ENCODE measurements around the gene RUVBL2.
A peak's percentile ranks its signal among the peaks of the same experiment; 100 is the strongest.

The RUVBL2 gene

DNA sequence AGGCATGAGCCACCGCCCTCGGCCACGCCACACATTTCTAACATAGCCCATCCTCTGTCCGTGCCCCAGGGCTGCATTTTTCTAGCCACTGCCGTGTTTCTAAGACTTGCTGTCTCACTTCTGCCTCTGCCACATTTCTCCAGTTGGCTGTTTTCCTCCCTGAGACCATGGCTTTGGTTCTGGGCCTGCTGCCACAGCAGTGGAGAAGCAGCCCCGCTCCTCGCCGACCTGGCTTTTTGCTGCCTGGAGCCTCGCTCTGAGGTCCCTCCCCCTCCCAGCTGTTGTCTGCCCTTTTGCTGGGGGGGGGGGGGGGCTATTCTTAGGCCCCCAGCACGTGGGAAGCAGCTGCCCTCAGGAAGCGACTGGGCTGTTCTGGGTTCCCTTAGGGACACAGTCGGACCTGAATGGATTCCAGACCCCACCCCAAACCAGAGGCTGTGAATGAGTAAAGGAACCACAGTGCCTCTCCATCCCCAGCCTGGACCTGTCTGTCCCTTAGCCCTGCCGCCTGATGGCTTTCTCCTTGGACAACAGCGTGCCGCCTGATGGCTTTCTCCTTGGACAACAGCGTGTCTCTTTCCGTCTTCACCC is 3.9 kb upstream of the RUVBL2 start:
- DNase-seq, result no peak

DNA sequence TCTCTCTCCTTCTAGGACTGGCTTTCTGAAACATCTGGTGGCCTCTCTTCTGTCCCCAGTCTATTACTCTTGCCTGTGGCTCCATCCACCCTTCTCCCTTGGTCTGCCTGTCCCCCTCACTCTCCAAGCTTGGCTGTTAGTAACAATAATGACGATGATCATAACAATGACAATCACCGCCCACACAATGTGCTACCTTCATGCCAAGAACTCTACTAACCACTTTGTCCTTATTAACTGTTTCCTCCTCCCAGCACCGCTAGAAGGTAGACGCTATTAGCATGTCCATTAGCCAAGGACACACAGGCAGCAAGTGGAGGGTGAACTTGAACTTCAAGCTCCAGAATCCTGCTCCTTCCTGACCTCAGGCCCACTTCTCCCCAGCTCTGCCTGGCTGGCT is 3.3 kb upstream of the RUVBL2 start:
- no peak for DNase-seq

DNA sequence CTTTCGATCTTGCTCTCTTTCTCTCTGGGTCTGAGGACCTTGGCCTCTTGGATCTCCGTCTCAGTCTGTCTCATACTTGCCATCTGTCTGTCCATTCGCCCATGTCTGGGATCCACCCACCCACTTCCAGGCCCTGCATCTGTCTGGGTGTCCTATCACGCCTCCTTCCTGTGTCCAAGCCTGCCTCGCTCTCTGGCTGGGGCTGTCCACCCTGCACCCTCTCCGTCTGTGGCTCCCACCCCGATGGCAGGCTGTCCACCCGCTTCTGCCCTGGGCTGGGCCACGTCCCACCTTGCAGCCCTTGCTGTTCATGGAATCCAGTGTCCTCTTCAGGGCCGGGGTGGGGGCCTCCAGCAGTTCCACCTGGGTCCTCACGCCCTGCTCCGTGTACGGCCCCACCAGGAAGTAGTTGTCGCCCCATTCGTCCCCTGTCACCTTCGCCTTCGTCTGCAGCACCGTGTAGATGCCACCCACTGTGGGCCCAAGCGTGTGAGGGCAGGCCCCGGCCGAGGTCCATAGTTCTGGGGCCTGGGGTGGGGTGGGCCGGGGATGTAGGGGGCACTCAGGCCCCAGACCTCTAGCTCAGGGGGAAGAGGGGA is 2.6 kb upstream of the RUVBL2 start:
- DNase-seq, result no peak

DNA sequence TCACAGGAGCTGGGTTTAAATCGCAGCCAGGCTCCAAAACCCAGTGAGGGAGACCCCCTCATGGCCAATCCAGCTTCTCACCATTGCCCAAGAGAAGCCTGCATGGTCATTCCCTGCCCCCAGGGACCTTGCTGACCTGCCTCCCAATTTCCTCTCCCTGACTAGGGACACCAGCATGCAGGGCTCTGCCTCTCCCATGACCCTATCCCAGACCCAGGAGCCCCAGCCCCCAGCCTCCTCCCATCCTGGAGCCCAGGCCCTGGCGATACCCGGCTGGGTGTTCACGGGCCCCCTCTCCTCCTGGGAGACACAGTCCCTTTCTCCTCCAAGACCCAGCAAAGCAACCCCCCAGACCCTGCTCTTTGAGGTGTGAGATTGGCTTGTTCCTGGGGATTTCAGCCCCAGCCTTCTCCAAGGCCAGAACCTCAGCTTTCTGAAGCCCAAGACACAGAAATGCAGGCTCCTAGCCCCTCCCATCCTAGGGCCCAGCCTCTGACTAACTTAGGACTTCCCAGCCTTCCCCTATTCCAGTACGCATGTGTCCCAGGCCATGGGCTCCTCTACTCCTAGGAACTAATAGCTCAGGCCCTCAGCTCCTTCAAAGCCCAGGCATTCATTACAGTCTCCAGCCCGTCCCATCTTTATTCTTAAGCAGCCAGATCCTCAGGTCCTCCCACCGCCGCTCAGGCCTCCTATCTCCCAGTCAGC is 1.7 kb upstream of the RUVBL2 start:
- no peak for DNase-seq

DNA sequence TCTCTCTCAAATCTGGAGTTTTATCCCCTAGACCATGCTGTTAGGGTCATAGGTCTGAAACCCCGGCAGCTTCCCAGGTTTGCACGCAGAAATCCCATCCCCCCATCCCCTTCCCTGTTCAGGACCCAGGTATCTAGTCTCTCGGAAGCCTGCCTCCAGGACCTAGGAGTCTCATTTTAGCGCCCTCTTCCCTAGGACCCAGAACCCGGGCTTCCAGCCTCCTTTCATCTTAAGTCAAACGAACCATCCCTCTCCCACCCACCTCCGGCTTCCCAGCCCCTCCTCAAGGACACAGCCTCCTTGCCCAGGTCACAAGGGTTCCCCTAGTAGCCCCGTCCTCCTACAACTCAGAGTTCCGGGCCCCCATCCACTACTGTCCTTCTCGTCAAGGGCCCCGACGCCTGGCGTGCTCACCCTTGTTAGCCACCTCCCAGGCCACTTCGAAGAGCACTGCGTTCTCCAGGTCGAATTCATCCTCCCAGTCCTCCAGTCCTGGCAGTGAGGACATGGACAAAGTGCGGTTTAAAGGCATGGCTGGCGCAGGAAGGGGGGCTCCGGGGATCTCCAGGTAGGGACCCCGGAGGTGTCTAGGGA is 1.0 kb upstream of the RUVBL2 start:
- DNase-seq, result peak; percentile 11

DNA sequence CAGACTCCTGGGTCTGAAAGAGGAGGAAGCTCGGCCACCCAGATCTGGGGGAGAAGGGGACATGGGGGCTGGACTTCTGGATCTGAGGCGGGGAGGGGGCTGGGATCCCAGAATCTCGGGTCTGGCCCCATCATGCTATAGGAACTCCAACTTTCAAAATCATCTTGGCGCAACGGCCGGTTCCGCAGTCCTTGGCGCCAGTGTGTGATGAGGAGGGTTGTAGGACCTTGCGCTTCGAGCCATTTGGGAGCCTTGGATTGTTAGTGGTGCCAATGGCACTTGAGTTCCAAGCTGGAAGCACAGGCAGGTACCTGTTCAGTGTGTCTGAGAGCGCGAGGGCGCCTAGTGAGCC is 324 bp downstream of the RUVBL2 start:
- no peak for DNase-seq

DNA sequence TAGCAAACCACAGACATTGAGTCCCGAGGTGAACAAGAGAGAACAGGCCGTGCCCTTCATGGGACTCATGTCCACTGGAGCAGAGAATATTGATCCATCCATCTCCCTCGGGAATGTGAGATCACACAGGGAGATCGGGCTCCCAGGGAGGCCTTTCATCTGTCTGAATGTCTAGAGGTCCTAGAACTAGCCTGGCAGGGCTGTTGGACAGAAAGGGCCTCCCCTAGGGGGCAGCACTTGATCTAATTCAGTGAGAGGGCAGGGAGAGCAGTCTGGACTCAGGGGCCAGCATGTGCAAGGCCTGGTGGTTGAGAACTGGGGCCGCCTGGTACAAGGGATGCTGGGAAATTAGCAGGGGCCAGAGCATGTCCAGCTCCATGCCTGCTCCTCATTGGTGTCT is 4.3 kb downstream of the RUVBL2 start:
- DNase-seq, result peak; percentile 34

DNA sequence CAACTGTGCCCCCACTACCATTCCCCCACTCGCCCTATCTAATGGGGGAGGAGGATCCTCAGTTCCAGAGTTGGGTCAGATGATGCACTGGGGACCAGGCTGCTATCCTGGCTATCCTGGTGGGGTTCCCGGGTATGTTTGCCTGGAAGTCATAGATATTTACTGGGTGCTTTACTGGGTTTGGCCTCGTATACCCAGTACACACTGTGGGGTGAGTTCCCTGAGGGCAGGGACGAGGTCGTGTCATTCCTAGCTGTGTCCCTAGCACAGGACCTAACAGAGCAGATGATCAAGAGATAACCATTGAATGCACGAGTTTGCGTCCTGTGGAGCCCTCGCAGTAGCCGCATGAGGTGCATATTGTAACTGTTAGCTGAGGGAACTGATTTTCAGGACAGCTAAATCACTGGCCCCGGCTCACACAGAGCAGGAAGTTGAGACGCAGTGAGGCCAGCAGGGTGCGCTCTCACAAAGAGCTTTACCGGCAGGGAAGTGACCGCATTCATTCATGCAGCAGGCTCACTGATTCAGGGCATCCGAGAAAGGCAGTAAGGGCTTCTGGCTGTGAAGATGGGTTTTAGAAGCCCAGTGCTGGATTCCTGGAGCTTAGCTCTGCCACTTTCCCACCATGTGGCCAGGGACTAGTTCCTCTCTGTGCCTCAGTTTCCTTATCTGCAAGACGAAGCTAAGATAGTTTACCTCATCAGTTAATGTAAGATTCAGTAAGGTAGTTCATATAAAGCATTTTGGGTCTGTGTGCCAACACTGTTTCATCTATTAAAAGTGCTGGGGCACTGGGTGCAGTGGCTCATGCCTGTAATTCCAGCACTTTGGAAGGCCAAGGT is 6.0 kb downstream of the RUVBL2 start:
- DNase-seq, result peak; percentile 60

DNA sequence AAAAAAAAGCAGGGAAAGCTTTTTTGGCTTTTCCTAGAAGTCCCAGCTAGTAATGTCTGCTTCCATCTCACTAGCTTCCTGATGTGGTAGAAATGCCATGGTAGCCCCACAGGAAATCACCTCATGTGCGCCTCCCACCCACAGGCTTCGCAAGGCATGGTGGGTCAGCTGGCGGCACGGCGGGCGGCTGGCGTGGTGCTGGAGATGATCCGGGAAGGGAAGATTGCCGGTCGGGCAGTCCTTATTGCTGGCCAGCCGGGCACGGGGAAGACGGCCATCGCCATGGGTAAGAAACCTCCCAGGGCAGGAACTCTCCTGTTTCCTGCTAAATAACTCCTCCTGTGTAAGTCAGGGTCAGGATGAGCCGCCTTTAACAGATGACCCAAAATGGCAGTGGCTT is 10.4 kb downstream of the RUVBL2 start:
- no peak for DNase-seq

DNA sequence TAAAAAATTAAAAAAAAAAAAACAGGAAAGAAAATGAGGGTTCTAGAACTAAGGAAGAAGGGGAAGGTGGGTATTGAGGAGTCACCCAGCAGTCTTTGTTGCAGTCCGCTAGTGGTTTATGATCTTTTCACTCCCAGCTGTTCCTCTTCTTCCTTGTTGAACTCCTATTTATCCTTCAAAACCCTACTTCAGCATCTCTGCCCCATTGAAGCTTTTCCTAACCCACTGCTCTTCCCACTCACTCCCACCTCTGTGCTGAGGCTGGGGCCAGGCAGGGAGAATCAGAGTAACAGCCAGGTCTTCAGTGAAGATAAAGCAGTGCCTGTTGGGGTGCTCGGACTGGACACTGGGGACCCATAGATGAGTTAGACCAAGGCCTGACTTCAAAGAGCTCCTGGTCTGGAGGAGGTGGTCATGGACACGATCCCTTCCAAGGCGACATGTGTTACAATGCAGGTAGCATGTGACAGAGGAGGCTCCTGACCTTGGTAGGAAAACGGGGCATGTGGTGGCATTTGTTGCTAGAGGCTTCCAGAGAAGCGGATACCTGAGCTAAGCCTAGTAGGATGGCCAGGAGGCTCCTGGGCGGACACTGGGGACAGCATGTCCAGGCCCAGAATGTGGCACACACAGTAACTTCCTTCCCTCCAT is 11.4 kb downstream of the RUVBL2 start:
- DNase-seq, result no peak

DNA sequence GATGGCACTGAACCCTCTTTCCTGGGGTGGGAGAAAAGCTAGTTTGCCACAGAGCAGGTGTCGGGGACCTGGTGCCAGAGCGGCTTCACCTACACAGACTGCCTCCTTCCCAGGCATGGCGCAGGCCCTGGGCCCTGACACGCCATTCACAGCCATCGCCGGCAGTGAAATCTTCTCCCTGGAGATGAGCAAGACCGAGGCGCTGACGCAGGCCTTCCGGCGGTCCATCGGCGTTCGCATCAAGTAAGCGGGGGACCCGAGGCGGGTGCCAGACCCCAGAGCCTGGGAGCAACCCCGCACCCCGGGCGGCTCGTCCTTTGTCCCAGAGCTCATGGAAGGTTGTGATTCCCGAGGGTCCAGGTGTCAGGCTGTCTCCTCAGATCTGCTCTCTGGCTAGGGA is 13.2 kb downstream of the RUVBL2 start:
- no peak for DNase-seq

DNA sequence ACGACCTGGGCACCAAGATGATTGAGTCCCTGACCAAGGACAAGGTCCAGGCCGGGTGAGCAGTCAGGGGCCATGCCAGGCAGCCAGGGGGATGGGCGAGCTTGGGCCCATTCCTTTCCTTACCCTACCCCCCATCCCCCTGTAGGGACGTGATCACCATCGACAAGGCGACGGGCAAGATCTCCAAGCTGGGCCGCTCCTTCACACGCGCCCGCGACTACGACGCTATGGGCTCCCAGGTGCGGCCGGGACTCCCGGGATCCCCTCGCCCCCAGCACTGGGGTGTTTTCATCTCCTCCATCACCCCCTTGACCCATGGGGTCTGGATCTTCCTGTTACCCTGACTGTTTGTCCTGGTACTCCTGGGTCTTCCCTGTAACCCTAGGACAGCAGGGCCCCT is 16.1 kb downstream of the RUVBL2 start:
- DNase-seq, result no peak

DNA sequence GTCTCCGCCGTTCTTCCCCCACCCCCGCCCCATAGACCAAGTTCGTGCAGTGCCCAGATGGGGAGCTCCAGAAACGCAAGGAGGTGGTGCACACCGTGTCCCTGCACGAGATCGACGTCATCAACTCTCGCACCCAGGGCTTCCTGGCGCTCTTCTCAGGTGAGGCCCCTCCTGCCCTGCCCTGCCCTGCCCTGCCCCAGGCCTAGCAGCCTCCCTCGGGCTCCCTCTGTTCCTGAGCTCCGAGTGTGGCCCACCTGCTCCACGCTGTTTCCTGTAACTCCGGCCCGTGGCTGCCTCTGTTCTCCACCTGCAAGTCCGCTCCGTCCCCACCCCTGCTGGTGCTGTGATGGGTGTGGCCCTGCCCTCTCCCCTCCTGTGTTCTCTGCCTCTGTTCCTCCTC is 16.8 kb downstream of the RUVBL2 start:
- no peak for DNase-seq

DNA sequence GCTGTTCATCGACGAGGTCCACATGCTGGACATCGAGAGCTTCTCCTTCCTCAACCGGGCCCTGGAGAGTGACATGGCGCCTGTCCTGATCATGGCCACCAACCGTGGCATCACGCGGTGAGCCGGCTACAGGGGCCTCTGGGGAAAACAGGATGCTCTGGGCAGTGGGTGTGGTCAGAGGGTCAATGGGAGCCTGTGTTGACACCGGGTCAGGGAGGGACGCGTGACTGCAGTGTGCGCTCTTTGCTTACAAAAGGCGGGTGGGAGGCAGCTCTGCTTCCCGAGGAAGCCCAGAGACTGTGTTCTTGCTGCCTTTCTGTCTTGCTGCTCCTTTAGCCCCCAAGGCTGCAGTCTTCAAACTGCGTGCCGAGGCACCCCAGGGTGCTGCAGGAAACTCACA is 17.5 kb downstream of the RUVBL2 start:
- no peak for DNase-seq

DNA sequence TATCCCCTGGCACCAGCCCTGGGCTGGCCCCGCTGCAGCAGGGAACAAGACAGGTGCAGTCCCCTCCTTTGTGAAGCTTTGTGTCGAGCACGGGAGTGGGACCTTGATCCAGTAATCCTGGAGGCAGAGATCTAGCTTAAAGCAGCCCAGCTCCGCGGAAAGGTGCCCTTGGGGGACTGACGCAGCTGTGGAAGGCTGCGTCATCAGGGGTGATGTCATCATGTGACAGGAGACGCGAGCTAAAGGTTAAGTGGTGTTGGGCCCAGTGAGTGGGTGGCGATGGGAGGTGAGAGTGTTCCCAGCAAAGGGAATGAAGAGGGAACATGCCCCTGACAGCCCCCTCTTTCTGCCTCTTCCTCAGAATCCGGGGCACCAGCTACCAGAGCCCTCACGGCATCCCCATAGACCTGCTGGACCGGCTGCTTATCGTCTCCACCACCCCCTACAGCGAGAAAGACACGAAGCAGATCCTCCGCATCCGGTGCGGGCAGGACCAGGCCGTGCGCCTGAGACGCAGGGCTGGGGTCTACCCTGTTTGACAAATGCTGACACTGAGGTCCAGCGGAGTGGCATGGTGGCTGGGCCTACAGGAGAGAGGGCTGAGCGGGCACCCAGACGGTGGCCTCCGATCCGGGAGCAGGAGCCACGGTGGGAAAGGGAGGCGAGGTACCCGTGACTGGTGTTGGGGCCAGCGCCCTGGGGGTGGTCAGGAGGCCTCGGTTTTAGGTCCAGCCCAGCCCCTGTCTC is 20.6 kb downstream of the RUVBL2 start:
- no peak for DNase-seq

DNA sequence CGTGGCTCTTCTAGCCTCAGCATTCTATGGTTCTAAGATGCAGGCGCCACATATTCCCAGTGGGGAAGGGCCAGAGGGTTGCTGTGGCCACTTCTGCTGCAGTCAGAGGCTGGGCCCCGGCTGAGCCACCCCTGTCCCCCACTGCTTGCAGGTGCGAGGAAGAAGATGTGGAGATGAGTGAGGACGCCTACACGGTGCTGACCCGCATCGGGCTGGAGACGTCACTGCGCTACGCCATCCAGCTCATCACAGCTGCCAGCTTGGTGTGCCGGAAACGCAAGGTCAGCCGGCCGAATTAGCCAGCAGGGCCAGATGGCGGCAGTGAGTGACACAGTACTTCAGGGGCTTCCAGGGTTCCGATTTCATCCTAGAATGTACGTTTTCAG is 21.2 kb downstream of the RUVBL2 start:
- DNase-seq, result no peak

DNA sequence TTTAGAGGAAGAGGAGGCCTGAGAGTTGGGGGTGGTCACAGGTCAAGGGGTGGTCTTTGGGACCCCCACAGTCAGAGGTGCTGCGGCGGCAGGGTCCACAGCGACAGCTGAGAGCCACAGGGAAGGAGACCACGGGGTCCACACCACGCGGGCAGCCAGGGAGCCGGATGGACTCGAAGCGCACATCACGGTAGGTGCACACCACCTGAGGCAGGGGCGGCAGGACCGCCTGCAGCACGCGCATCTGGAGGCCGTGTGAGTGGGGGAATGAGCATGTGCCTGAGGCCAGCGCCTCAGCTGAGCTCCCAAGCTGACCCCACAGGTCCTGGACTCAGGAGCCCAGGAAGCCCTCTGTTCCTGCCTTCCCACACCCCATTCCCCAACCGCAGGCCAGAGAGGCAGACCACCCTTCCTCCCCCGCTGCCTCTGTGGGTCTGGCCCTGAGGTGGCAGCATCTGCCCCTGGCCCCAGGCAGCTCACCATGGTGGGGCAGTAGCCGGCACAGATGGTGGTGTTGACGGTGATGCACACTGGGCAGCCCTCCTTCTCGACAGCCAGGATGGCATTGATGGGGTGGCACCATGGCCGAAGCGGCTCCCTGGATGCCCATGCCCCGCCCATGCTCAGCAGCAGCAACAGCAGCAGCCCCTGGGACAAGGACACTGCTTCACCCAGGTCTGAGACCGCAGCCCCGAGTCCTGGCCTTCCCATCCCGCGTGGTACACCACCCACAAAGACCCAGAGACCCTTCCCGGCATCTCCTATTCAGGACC is 22.6 kb downstream of the RUVBL2 start:
- no peak for DNase-seq

DNA sequence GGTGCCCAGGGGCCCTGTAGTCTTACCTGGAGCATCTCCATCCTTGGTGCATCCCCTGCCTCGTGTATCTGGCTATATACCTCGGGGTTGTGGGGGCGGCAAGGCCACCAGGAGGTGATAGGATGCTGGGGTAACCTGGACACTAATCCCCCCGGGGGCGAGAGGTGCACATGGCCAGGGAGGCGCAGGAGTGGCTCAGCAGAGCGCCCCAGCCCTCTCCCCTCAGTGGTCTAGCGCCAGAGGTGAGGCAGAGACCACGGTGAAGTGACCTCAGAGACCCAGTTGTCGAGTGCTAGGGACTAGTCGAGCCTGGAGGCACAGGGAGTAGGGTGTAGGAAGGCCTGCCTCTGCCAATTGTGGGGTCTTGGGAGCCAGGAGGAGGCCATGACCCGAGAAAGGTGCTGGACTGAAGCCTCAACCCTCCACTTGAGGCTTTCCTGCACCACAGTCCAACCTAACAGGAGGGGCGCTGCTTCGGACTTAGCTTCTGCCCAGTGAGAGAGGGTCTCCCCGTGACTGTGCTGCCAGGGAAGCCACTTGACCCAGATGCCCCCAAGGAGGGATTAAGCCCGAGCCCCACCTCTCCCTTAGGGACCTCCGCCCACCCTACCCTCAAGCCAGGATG is 23.5 kb downstream of the RUVBL2 start, which contains the start of gene LHB:
Gene LHB (minus strand): TSS at position 51 of the 625 bp plus-strand sequence. CDS start 10 bp downstream, at position 41.
- no peak for DNase-seq

DNA sequence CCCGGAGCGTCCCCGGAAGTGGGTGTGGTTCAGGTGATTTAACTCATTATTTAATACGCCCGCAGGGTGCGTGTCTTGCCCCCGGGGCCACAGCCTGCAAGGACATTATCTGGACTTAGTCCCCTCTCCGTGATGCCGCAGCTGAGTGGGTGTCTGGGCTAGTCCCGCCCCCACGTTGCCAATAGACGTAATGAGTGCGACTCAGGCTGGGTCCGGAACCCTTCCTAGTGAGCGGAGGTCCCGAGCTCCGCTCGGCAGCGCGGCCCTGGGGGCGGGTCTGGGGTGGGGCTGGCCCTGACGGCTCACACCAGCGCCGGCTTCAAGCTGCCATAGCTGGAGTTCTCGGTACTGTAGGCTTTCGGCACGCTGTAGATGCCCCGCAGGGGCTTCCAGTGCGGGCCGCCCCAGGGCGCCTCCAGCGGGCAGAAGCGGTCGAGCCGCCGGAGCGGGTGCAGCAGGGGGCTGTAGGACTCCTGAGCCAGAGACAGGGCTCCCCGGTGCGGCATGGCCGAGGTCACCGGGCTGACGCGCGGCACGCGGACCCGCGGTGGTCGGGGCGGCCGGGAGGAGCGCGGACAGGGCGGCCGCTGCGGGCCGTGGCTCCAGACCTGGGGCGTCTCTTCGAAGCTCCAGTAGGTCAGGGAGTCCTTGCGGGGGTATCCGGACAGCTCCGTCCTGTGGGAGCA is 24.1 kb downstream of the RUVBL2 start:
- DNase-seq, result peak; percentile 59

Measured in effector CD4-positive, alpha-beta T cell (primary cell).